ENCODE measurements around the gene PLEKHG4B.
"Not testable (repeated sequence)": the region's sequence is repeated elsewhere in the genome, so short reads cannot be mapped to it uniquely, and the experiment has no call there.

The PLEKHG4B gene

GRCh38 chr5:228886-229285 lies 136.9 kb downstream of the PLEKHG4B start:
- H3K27me3 Mint-ChIP-seq, result no peaks in the 10 kb centered on the region

GRCh38 chr5:230711-231110 lies 138.7 kb downstream of the PLEKHG4B start:
- DNase-seq (ENCODE audit: low spot score in 2 of 2) (no peak), ATAC-seq (ENCODE audit: low read depth) (no peak)
- no peak overlapping the region for H3K27ac Mint-ChIP-seq
- H3K4me3 Mint-ChIP-seq, result no peak overlapping the region
- H3K27me3 Mint-ChIP-seq, result no peaks in the 10 kb centered on the region
- peaks cover 34% of the 10 kb centered on the region for H3K36me3 Mint-ChIP-seq
- H3K9me3 Mint-ChIP-seq, result no peaks in the 10 kb centered on the region
- H3K4me1 Mint-ChIP-seq, result no peaks in the 10 kb centered on the region

More at GRCh38 chr5:228886-229285, 136.9 kb downstream of the PLEKHG4B start:
- Mint-ChIP-seq H3K9me3 (no peaks in the 10 kb centered on the region), H3K4me1 (no peaks in the 10 kb centered on the region), H3K36me3 (peaks cover 40% of the 10 kb centered on the region), H3K27ac (no peak overlapping the region), H3K4me3 (no peak overlapping the region)
- ATAC-seq (ENCODE audit: low read depth) (no peak), DNase-seq (ENCODE audit: low spot score in 2 of 2) (no peak)

GRCh38 chr5:231661-232060 lies 139.7 kb downstream of the PLEKHG4B start:
- no peak for ATAC-seq (ENCODE audit: low read depth)
- H3K9me3 Mint-ChIP-seq, result no peaks in the 10 kb centered on the region
- DNase-seq (ENCODE audit: low spot score in 2 of 2), result no peak
- H3K27me3 Mint-ChIP-seq, result no peaks in the 10 kb centered on the region
- H3K36me3 Mint-ChIP-seq, result peaks cover 32% of the 10 kb centered on the region
- no peaks in the 10 kb centered on the region for H3K4me1 Mint-ChIP-seq
- H3K27ac Mint-ChIP-seq, result no peak overlapping the region
- H3K4me3 Mint-ChIP-seq, result no peak overlapping the region

DNA sequence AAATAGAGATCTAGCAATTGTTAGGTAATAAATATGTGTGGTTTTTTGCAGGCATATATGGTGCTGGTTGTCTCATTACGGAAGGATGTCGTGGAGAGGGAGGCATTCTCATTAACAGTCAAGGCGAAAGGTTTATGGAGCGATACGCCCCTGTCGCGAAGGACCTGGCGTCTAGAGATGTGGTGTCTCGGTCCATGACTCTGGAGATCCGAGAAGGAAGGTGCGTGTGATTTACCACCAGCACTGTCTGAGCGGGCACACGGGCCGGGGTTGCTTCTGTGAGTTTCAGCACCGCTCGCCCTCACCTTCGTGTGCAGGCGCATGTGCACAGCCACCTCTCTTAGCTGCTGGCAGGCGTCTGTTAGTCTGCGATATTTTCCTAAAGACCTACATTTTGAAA lies 141.5 kb downstream of the PLEKHG4B start:
- not testable (repeated sequence) for H3K4me1 Mint-ChIP-seq, H3K27me3 Mint-ChIP-seq, H3K27ac Mint-ChIP-seq

DNA sequence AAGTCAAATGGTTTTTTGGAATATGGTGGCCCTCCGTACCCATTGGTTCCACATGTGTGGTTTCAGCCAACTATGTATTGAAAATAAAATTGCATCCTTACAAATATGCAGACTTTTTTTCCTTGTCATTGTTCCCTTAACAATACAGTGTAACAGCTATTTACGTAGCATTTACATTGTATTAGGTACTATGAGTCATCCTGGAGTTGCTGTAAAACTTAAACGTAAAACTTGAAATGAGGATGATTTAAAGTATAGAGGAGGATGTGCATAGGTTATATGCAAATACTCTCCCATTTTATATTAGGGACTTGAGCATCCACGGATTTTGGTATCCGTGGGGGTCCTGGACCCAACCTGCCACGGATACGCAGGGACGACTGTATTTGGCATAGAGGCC lies 142.5 kb downstream of the PLEKHG4B start:
- Mint-ChIP-seq H3K36me3 (peaks cover 20% of the 10 kb centered on the region), H3K27me3 (no peaks in the 10 kb centered on the region), H3K4me1 (no peaks in the 10 kb centered on the region), H3K9me3 (no peaks in the 10 kb centered on the region), H3K4me3 (no peak overlapping the region), H3K27ac (no peak overlapping the region)
- no peak for DNase-seq (ENCODE audit: low spot score in 2 of 2)
- no peak for ATAC-seq (ENCODE audit: low read depth)

More for the DNA sequence above, 141.5 kb downstream of the PLEKHG4B start:
- not testable (repeated sequence) for DNase-seq (ENCODE audit: low spot score in 2 of 2); ATAC-seq (ENCODE audit: low read depth); H3K9me3 Mint-ChIP-seq; H3K4me3 Mint-ChIP-seq
- peaks cover 27% of the 10 kb centered on the region for H3K36me3 Mint-ChIP-seq

GRCh38 chr5:235527-235926 lies 143.6 kb downstream of the PLEKHG4B start:
- H3K27ac Mint-ChIP-seq; DNase-seq (ENCODE audit: low spot score in 2 of 2); H3K27me3 Mint-ChIP-seq; ATAC-seq (ENCODE audit: low read depth); H3K9me3 Mint-ChIP-seq; H3K4me1 Mint-ChIP-seq; H3K4me3 Mint-ChIP-seq: not testable (repeated sequence)
- peaks cover 20% of the 10 kb centered on the region for H3K36me3 Mint-ChIP-seq

GRCh38 chr5:237931-238330 lies 146.0 kb downstream of the PLEKHG4B start:
- not testable (repeated sequence) for ATAC-seq (ENCODE audit: low read depth); H3K4me1 Mint-ChIP-seq; H3K27me3 Mint-ChIP-seq; H3K4me3 Mint-ChIP-seq; H3K9me3 Mint-ChIP-seq; DNase-seq (ENCODE audit: low spot score in 2 of 2); H3K27ac Mint-ChIP-seq
- peaks cover 33% of the 10 kb centered on the region for H3K36me3 Mint-ChIP-seq

Measured in memory B cell (primary cell).